HG03460 (cell line): ENCODE data around the gene IQCB1.
"Not testable (repeated sequence)": the region's sequence is repeated elsewhere in the genome, so short reads cannot be mapped to it uniquely, and the experiment has no call there.

Source experiments
- ATAC-seq: cut with Tn5 transposase; IDR thresholded peaks from one replicate; pipeline ENCODE4 v1.9.1; 2021; ENCODE audit not compliant: unreplicated experiment

IQCB1 gene, protein sequence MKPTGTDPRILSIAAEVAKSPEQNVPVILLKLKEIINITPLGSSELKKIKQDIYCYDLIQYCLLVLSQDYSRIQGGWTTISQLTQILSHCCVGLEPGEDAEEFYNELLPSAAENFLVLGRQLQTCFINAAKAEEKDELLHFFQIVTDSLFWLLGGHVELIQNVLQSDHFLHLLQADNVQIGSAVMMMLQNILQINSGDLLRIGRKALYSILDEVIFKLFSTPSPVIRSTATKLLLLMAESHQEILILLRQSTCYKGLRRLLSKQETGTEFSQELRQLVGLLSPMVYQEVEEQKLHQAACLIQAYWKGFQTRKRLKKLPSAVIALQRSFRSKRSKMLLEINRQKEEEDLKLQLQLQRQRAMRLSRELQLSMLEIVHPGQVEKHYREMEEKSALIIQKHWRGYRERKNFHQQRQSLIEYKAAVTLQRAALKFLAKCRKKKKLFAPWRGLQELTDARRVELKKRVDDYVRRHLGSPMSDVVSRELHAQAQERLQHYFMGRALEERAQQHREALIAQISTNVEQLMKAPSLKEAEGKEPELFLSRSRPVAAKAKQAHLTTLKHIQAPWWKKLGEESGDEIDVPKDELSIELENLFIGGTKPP

DNA sequence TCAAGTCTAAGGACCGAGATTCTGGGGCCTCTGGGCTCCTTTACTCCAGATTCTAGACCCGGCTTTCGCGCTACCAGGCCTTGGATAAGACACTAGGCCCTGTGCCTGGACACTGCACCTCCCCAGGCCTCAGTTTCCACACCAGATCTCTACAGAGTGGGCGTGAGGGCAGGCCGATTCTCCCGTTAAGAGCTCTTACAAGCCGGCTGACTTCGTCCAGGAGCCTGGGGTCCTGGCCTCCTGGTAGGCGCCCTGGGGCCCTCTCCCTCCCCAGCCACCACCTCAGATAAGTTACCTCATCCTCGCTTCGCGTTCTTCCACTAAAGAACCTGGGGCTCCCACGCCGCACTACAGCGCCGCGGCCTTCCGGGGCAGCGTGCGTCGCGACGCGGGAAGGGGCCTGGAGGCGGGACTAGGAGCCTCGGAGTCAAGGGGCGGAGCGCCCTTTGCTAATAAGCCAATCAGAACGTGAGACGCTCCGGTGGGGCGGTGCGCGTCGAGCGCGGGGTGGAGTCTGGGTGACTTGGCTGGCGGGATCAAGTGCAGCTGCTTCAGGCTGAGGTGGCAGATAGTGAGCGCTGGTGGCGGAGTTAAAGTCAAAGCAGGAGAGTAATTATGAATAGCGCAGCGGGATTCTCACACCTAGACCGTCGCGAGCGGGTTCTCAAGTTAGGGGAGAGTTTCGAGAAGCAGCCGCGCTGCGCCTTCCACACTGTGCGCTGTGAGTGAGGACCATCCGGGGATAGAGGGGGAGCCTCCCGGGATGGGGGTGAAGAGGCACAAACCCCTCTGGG lies at the start of gene IQCB1, which contains the start of gene EAF2:
IQCB1 (minus strand) TSS at position 390 of the 794 bp plus-strand sequence. CDS start 6,100 bp downstream, outside the sequence.
EAF2 (plus strand) TSS at position 539 of the 794 bp plus-strand sequence; CDS start at position 616, 77 bp downstream.
- ATAC-seq: peak; percentile 95

DNA sequence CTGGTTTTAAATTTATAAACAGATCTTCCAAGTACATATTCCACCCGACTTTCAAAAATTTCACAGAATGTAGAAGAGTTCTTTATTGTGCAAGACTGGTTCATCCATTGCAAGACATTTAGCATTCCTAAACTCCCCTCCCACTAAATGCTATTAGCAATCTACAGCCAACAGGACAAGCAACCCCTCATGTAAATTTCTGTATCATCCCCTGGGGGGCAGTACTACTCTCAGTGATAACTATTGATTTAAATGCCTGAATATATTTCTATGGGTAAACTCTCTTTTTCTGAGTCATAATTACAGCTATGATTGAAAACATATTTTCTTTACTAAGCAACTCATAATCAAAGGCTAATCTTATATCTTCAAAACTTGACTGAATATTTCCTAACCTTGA lies 48.6 kb upstream of the IQCB1 start:
- no peak for ATAC-seq

DNA sequence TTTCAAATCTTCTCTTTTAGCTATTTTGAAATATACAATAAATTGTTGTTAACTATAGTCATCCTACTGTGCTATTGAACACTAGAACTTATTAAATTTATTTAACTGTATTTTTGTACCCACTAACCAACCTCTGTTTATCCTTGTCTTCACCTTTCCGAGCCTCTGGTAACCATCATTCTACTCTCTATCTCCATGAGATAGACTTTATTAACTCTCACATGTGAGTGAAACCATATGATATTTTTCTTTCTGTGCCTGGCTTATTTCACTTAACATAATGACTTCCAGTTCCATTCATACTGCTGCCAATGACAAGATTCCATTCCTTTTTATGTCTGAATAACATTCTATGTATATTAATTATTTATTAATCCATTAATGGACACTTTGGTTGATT lies 43.6 kb upstream of the IQCB1 start:
- ATAC-seq: no peak

DNA sequence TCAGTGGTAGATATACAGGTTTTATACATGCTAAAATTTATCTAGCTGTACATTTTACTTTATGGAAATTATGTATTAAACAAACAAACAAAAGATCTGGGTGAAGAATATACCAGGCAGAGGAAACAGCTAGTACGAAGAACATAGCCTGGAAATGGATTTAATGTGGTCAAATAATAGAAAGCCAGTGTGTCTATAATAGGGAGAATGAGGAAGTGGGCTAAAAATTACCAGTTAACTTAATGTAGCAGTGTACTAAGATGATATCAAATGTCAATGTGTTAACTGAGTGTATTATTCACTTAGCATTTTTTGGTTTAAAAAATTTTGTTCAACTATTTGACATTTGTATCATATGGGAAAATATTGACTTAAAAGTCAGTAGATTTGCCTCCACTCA lies 36.6 kb upstream of the IQCB1 start:
- ATAC-seq: no peak

DNA sequence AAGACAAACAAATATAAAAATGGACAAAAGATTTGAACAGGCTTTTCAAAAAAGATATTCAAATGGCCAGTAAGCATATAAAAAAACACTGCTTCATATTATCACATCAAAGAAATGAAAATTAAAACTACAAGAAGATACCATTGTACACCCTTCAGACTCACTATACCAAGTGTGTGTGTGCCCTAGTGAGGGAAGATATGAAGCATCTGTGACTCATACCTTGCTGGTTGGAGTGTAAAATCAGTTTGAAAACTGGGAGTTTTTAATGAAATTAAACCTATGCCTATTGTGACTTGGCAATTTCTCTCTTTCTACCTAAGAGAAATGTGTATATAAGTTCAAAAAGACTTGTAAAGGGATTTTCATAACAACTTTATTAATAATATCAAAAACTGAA lies 35.9 kb upstream of the IQCB1 start:
- ATAC-seq: no peak

DNA sequence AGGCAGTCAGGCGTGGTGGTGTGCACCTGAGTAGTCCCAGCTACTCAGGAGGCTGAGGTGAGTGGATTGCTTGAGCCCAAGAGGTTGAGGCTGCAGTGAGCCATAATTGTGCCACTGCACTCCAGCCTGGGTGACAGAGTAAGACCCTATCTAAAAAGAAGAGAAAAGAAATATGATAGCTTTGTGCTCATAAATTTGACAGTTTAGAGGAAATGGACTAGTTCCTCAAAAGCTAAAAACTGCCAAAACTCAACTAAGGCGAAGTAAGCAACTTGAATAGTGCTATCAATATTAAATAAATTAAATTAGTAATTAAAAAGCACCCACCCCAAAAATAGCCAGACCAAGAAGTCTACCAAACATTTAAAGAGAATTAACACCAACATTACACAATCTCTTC lies 34.9 kb upstream of the IQCB1 start:
- ATAC-seq: no peak

DNA sequence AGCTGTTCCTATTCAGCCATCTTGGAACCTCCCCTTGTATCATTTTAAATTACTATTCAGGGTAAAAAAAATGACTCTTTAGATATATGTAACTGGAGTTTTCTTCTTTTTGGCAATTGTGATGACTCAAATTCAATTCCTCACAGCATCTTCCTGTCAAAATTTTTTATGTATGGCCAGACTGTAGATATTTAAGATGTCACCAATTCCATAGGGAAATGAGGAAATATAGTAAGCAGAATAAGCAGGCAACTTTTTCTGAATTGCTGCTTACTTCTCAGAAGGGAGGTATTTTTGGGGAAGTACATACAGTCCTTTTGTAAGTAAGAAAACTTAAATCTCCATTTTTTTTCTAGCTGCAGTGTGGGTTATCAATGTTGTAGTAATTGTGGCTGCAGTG lies 28.9 kb upstream of the IQCB1 start:
- no peak for ATAC-seq

DNA sequence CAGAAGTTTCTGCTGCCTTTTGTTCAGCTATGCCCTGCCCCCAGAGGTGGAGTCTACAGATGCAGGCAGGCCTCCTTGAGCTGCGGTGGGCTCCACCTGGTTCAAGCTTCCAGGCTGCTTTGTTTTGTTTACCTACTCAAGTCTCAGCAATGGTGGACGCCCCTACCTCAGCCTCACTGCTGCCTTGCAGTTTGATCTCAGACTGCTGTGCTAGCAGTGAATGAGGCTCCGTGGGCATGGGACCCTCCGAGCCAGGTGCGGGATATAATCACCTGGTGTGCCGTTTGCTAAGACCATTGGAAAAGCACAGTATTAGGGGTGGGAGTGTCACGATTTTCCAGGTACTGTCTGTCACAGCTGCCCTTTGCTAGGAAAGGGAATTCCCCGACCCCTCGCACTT lies 28.4 kb upstream of the IQCB1 start:
- ATAC-seq: not testable (repeated sequence)

DNA sequence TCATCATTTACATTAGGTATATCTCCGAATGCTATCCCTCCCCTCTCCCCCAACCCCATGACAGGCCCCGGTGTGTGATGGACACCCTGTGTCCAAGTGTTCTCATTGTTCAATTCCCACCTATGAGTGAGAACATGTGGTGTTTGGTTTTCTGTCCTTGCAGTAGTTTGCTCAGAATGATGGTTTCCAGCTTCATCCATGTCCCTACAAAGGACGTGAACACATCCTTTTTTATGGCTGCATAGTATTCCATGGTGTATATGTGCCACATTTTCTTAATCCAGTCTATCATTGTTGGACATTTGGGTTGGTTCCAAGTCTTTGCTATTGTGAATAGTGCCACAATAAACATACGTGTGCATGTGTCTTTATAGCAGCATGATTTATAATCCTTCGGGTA lies 22.9 kb upstream of the IQCB1 start:
- not testable (repeated sequence) for ATAC-seq

DNA sequence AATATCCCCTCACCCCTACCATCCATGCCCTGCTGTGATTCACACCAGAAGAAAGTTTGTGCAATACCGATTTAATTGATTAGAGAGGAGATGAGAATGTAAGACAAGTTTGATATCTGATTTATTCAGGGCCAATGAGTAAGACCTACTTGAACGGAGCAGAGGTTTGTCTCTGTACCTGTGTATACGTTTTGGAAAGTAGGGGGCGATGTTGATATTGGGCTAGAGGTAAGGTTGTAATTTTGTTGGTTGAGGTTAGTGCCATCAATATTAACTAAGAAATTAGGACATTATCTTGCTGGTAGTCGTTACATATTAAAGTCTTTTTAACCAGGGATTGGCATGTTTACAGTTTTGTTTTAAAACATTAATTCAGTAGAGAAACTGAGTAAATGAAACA lies 20.7 kb upstream of the IQCB1 start:
- ATAC-seq: no peak

DNA sequence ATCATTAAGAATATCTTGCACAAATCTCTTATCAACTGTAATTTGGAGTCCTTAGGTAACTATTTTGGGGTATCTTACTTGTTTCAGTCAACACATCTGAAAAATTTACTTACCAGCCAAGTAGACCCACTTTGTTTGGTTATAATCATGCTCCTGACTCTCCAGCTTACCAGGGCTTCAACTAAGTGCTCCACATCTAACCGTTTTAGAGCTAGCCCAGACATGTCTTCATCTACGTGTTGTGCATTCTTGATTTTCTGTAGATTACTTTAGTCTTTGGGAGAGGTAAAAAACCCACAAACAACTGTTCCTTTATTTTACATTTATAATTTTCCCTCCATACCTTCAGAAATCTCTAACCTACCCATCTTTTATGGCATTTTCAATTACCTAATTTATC lies 17.4 kb upstream of the IQCB1 start:
- no peak for ATAC-seq

DNA sequence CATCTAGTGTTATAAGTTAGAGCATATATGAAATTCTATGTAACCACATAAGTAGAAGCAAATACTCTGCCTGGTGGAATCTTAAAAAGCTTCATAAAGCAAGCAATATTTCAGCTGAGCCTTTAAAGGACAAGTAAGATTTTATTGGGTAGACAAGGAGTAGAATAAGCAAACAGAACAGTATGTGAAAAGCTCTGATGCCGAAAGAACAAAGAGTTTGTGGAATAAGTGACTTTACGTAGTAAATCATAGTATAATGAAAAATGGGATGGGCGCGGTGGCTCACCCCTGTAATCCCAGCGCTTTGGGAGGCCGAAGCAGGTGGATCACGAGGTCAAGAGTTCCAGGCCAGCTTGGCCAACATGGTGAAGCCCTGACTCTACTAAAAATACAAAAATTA lies 10.0 kb upstream of the IQCB1 start:
- no peak for ATAC-seq

DNA sequence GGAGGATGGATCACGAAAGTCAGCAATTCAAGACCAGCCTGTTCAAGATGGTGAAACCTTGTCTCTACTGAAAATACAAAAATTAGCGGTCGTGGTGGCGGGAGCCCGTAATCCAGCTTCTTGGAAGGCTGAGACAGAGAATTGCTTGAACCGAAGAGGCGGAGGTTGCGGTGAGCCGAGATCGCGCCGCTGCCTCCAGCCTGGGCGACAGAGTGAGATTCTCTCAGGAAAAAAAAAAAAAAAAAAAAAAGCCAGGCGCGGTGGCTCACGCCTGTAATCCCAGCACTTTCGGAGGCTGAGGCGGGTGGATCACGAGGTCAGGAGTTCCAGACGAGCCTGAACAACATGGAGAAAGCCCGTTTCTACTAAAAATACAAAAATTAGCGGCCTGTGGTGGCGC lies 5.1 kb upstream of the IQCB1 start:
- no peak for ATAC-seq

DNA sequence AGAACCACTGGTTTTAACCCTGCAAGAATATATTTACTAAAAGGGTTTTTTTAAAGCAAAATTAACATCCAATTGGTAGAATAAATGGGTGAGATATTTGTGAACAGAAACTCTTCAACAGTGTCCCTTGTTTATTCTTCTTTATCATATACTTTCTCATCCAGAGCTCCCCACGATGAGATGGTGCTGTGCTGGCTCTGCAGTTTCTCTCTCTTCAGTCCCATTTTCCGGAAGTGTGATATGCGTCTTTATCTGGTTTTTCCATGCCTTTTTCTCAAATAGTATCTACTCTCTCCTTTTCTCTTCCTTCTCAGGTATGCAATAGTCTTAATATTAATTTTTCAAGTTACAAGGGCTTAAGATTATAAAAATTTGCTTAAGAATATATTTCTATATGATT lies 1.6 kb upstream of the IQCB1 start:
- ATAC-seq: no peak

DNA sequence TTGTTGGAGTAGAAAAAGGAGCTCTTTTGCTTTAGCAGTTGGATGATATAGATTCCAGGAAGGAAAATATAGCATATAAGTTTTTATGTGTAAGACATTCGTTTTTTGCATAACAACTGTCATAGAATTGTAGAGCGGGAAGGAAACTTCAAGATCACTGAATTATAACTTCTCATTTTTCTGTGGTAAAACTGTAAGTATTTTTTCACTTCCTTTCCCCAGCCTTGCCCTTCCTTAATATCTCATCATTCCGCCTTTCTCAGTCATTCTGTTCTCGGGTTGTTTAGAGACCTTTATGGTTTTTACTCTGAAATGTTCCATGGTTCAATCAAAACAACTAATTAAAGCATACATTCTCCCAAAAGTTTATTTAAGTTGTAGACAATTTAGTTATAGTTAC lies 1.2 kb upstream of the IQCB1 start:
- no peak for ATAC-seq

DNA sequence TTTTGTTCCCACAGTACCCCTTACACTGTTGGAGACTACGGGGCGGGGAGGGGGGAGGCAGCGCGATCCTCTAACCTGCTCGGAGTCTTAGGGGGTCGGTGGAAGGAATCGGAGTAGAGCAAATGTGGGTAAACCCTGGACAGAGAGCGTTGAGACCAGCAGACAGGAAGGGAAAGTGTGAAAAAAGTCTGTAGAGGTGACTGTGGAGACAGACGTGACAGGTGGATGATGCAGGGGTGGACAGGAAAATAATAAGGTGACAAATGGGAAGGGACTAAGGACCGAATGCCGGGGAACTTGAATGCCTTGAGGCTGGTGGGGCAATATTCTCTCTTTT lies 573 bp upstream of the IQCB1 start:
- peak; percentile 24 for ATAC-seq

DNA sequence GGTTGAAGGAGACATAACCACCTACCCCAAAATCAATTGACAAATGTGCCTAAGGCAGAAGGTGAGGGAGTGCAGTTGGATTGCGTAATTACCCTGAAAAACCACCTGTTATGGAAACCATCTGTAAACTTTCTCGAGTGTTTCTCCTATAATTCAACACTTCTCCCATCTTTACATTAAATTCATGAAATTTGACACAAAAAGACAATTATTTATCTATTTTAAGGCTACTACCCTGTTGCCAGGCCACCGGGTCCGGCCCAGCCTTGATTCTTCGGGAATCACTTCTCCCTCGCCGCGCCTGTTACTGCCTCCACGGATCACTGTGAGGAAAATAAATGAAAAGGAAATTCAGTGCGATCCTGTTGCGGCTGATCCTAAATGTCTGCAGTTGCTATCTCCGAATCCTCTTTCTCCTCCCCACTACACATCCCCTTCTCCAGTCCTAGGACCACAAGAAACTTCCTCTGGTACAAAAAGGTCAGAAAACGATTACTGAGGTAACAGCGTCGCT lies 646 bp downstream of the IQCB1 start:
- ATAC-seq: no peak

DNA sequence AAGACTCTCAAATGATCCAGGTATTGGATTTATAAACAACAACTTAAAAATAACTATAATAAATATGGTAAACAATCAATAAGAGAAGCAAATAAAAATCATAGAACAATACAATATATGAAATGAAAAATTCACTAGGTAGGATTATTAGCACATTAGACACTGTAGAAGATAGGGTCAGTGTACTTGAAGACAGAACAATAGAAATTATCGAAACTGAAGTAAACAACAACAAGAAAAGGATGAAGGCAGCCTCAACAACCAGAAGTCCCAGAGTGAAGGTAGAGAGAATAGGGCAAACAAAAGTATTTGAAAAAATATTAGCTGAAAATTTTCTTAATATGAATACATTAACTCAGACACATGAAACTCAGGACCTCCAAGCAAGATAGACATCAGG lies 11.9 kb downstream of the IQCB1 start:
- ATAC-seq: no peak

DNA sequence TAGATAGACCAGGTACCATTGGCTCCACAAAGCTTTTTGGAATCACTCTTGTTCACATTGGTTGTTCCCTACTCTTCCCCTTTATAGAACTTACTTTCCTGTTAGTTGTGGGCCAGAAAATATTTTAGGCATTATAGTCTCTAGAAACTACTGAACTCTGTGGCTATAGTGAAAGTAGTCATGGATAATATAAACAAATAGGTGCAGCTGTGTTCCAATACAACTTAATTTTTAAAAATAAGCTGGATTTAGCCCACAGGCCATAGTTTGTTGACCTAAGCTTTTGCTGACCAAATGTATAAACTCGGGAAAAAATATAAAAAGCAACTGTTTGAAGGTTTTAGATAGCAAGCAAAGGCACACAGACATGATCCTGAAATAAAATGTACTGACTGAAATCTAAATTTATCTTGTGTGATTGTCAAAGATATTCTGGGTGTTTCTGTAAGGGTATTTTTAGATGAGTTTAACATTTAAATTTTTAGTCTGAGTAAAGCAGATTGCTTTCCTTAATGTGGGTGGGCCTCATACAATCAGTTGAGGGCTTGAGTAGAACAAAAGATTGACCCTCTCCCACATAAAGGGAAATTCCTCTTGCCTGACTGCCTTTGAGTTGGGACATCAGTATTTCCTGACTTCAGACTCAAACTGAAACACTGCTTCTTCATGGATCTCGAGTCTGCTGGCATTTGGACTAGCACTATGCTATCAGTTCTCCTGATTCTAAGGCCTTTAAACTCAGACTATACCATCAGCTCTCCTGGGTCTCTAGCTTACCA lies 13.2 kb downstream of the IQCB1 start:
- ATAC-seq: no peak

DNA sequence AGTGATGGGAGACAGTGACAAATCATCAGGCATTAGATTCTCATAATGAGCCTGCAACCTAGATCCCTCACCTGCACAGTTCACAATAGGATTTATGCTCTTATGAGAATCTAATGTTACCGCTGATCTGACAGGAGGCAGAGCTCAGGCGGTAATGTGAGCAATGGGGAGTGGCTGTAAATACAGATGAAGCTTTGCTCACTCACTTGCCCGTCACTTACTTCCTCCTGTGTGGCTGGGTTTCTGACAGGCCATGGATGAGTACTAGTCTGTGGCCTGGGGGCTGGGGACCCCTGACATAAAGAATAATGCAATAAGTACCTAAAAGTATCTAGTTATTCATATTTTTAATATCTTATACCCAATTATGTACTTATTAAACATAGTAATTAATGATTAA lies 15.6 kb downstream of the IQCB1 start:
- no peak for ATAC-seq

DNA sequence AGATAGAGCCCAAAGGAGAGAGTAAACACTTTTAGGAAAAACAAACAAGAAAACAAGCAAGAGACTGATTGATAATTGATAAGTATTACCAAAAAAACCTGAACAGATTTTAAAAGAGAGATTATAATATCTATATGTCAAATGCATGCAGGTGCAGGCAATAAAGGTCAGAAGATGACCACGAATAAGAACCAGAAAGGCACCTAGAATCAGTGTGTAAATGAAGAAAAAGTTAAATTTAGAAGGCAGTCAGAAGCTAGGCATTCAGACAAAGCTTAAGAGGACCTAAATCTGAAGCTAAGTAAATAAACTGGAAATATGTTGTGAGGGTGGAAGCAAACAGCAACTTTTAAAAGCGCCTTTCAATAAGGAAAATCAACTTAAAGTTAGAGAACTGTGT lies 16.3 kb downstream of the IQCB1 start:
- ATAC-seq: no peak
